GM12878 (cell line): ENCODE data around the gene BET1. TPM values are rescaled to one million over a fixed set of nuclear protein-coding genes. Genes with fewer than 3 reads are reported as not detected.

Source experiments
- ATAC-seq: fragments of 200-7000 bp; cut with Tn5 transposase; 3 replicates; pipeline ENCODE4 v1.9.1; 2020; ENCODE audit warnings: mild to moderate bottlenecking, moderate library complexity
- BruUV-seq: library from RNA; stranded (reverse); fragments of 400-500 nt; replicated peaks from 2 replicates; lab custom pipeline; 2021; lab: Mats Ljungman, UMichigan
- CTCF ChIA-PET: fragments of 300-600 bp; sonication (Branson Sonifier 250); formaldehyde crosslinking; extraction: SDS; loops from one replicate; lab custom pipeline; 2021; ENCODE audit warnings: inconsistent platforms; lab: Yijun Ruan, JAX
- POLR2A ChIA-PET: fragments of 350-600 bp; formaldehyde crosslinking; extraction: SDS; loops from one replicate; lab custom pipeline; 2021; ENCODE audit warnings: inconsistent platforms; lab: Charles Lee
- RAD21 ChIA-PET: fragments of 300-600 bp; sonication (Branson Sonifier 250); formaldehyde crosslinking; loops from one replicate; lab custom pipeline; 2023; ENCODE audit warnings: antibody characterized with exemption; ENCODE audit not compliant: unreplicated experiment; lab: Charles Lee
- SMC1A ChIA-PET: fragments of 300-600 bp; sonication (Branson Sonifier 250); formaldehyde crosslinking; loops from one replicate; lab custom pipeline; 2023; ENCODE audit not compliant: unreplicated experiment, uncharacterized antibody; lab: Charles Lee
- DNase-seq: peaks from one replicate; pipeline ENCODE4 v3.0.0-alpha.2; 2011; ENCODE audit warnings: low read depth, low spot score
- FAIRE-seq: peaks from 3 replicates; lab custom pipeline; 2011; peaks lifted over from hg19 to GRCh38; lab: Jason Lieb, UNC
- H2AFZ ChIP-seq: 2 replicates; pipeline ENCODE4 v1.6.0; 2011; ENCODE audit warnings: low read depth, low read length, control low read depth; ENCODE audit not compliant: control insufficient read depth
- H3K27ac ChIP-seq: 2 replicates; pipeline ENCODE4 v1.5.1; 2011; ENCODE audit warnings: control low read depth; ENCODE audit not compliant: control insufficient read depth, insufficient read depth
- H3K27me3 ChIP-seq, 2 experiments: replicated peaks in 1 of 2; 2 replicates each; pipeline versions ENCODE4 v1.6.0 to v1.6.1; 2011; ENCODE audit warnings: low read length in 1 of 2; ENCODE audit not compliant: control insufficient read depth in 2 of 2, insufficient read depth in 2 of 2
- H3K36me3 ChIP-seq, 2 experiments: 2 replicates each; pipeline ENCODE4 v1.5.1; 2011; ENCODE audit warnings: low read length in 1 of 2; ENCODE audit not compliant: control insufficient read depth in 2 of 2, insufficient read depth in 2 of 2
- H3K4me1 ChIP-seq: 2 replicates; pipeline ENCODE4 v1.6.1; 2011; ENCODE audit warnings: mild to moderate bottlenecking, low read length, moderate library complexity, mixed read lengths; ENCODE audit not compliant: control insufficient read depth, insufficient read depth
- H3K4me2 ChIP-seq: 2 replicates; pipeline ENCODE4 v1.6.0; 2011; ENCODE audit warnings: control low read depth; ENCODE audit not compliant: control insufficient read depth, insufficient read depth
- H3K4me3 ChIP-seq: fragments of 200-600 bp; sonication (generic); 2 replicates; pipeline ENCODE4 v1.5.1; 2016
- H3K79me2 ChIP-seq: 2 replicates; pipeline ENCODE4 v1.6.0; 2011; ENCODE audit warnings: low read length; ENCODE audit not compliant: control insufficient read depth, insufficient read depth
- H3K9ac ChIP-seq: 2 replicates; pipeline ENCODE4 v1.8.0; 2011; ENCODE audit warnings: low read length, control low read depth, mixed read lengths; ENCODE audit not compliant: control insufficient read depth, insufficient read depth
- H3K9me3 ChIP-seq: replicated peaks from 3 replicates; pipeline ENCODE4 v1.5.1; 2011; ENCODE audit warnings: mild to moderate bottlenecking, low read length; ENCODE audit not compliant: control insufficient read depth, insufficient read depth
- H4K20me1 ChIP-seq: 2 replicates; pipeline ENCODE4 v1.6.0; 2011; ENCODE audit not compliant: control insufficient read depth, insufficient read depth
- NRF1 ChIP-seq: conservative IDR thresholded peaks from 2 replicates; pipeline ENCODE4 v1.6.1; 2011; ENCODE audit warnings: mild to moderate bottlenecking, low read depth, low read length, improper control_type of control experiment
- SREBF1 ChIP-seq: IDR thresholded peaks from 2 replicates; pipeline ENCODE4 v1.6.1; 2012; ENCODE audit warnings: mild to moderate bottlenecking, low read length
- ZBTB4 ChIP-seq: fragments of 450-650 bp; formaldehyde crosslinking; IDR thresholded peaks from 2 replicates; pipeline ENCODE4 v1.4.0; 2022; ENCODE audit warnings: mild to moderate bottlenecking, moderate library complexity
- WGBS: methylation state at CpG from one replicate; pipeline ENCODE4 v1.1.6; 2016; ENCODE audit warnings: low lambda C conversion rate; ENCODE audit not compliant: insufficient replicate concordance, insufficient coverage; ENCODE audit errors: missing lambda C conversion rate; 5-methylcytosine and 5-hydroxymethylcytosine counted together
- in situ Hi-C: fragments of 300-500 bp; cut with MboI; formaldehyde crosslinking; loops from 9 replicates; pipeline ENCODE4 v1.14.3; 2018; ENCODE audit warnings: mixed read lengths
- intact Hi-C: fragments of 100-400 bp; cut with micrococcal nuclease; formaldehyde crosslinking; loops from one replicate; pipeline ENCODE4 v1.14.2; 2022; ENCODE audit not compliant: unreplicated experiment
- polyA plus RNA-seq, 11 experiments: library from polyadenylated mRNA; depleted of rRNA in 4 of 11; unstranded in 6 of 11; stranded (reverse) in 5 of 11; fragments of >200 nt; fragmentation: Nextera tagmentation in 4 of 11; fragmentation: Illumina TruSeq in 1 of 11; extraction: Ambion mirVana in 4 of 11; extraction: Trizol in 1 of 11; gene quantifications; 1 replicate in 1 of 11; 2 replicates in 10 of 11; pipeline versions ENCODE4 v1.2.1 to v1.2.3, GENCODE V29; 2011 to 2016; ENCODE audit warnings: inconsistent platforms in 2 of 11, missing spikeins in 2 of 11, low read depth in 1 of 11
- total RNA-seq, 4 experiments: library from RNA; depleted of rRNA in 3 of 4; stranded (reverse); fragments of >200 nt in 3 of 4; fragmentation: Illumina TruSeq in 1 of 4; extraction: Trizol in 1 of 4; gene quantifications; 2 replicates each; pipeline versions ENCODE4 v1.2.1 to v1.2.3, GENCODE V29; 2013 to 2021

The BET1 gene
- total and polyA plus RNA-seq, 10 of the 15 experiments (the other 5 are each of a cell fraction or from before 2014, with no cell fraction given) = 12.5 to 99.5 (median 28.4) TPM

DNA sequence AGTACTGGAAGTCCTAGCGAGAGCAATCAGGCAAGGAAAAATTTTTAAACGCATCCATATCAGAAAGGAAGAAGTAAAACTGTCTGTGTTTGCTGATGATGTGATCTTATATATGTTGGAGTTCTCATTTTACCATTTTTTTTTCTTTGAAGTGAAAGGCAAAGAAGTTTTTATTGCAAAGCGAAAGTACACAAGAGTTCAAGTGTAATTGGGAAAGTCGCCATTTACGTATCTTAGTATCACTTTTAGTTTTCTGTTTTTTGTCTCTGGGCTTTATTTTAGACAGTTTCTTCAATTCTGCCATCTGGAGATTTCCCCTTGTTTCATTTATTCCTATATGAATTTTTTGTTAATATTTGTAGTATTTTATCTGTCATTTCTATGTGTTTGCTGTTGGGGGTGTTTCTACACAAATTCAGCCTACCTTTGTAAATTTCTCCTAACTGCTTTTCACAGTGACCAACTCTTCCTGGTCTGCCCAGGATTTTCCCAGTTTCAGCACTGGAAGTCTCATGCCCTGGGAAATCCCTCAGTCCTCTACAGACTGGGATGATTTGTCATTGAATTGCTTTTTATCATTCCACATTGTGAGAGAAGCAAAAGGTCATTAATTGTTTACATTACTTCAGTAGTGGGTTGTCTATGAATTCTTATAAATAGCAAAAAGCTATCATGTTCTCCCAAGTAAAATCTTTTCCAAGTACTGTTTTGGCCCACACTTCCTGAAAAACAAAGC is 23.2 kb downstream of the BET1 start (continued):
- no peak for TF ChIP-seq NRF1
- TF ChIP-seq ZBTB4 (CRISPR knock-in tag) = no peak
- TF ChIP-seq, all 136 proteins: peak for 10

DNA sequence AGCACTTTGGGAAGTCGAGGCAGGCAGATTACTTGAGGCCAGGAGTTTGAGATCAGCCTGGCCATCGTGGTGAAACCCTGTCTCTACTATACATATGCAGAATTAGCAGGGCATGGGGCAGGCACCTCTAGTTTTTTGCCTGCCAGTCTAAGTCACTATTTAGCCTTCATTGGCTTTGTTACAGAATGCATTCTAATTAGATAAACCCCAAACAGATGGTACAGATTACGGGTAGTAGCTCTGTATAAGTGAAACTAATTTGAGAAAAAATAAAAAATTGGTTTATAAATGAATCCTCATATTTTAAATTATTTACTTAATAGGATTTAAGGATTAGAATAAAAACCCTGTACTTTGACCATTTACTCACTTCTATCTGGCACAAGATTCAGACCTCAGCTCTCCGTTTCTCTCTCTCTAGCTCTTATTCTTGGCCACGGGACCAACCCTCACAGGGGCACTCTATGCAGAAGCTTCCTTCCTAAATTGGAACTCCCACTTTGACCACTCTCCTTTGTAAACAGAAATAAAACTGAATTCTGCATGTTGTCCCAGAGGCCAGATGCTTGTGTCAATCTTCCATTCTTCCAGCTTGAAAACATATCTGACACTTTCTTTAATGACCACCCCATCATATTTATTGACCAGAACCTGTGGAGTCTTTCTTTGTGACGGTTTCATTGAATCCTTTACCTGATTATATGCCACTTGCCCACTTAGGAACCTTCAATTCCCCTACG is 26.8 kb downstream of the BET1 start:
- ATAC-seq (no peak), FAIRE-seq (no peak), DNase-seq (no peak)
- Histone ChIP-seq H3K4me2 (no peak overlapping the region), H3K4me3 (no peak overlapping the region), H2AFZ (no peak overlapping the region), H3K4me1 (no peaks in the 10 kb centered on the region), H3K79me2 (no peaks in the 10 kb centered on the region), H3K27ac (no peak overlapping the region)
- WGBS = 50% methylated on average over 7 of the region's 7 CpGs
- RAD21 ChIA-PET = no interaction called here
- SMC1A ChIA-PET = interaction anchor here (0.8 kb wide), 2 partner anchors 28 to 75 kb away, joined by 3 read pairs; no protein-coding TSS in a partner anchor
- in situ Hi-C loops = no loop called here
- CTCF ChIA-PET = interaction anchor here (0.8 to 1.3 kb wide), 3 partner anchors 12 to 90 kb away, joined by 3 to 4 read pairs (median 4); no protein-coding TSS in a partner anchor
- intact Hi-C loops = no loop called here
- TF ChIP-seq SREBF1 = no peak
- TF ChIP-seq, all 136 proteins: peak for 0
- POLR2A ChIA-PET = interaction anchor here (0.6 kb wide), 1 partner anchor 486 kb away, joined by 5 read pairs; no protein-coding TSS in a partner anchor
- no peak overlapping the region for H3K9ac ChIP-seq
- no peaks in the 10 kb centered on the region for H3K9me3 ChIP-seq
- H4K20me1 ChIP-seq = no peaks in the 10 kb centered on the region
- no peaks in the 10 kb centered on the region for H3K27me3 ChIP-seq
- no TSS peak for BruUV-seq
- H3K36me3 ChIP-seq = no peaks in the 10 kb centered on the region
